Tibial nerve (tissue), 4 donors: ENCODE data around the gene CFAP251. TPM values are rescaled to one million over a fixed set of nuclear protein-coding genes. Genes with fewer than 3 reads are reported as not detected.

ENCODE experiments used
- DNase-seq, 2 donors: peaks; one replicate each; pipeline ENCODE4 v3.0.0-alpha.2; 2019; ENCODE audit warnings: low spot score in 2 of 2
- H3K27ac ChIP-seq, 4 donors: fragments of 200-600 bp; sonication (generic) in 3 of 4; one replicate each; pipeline ENCODE4 v1.5.1; 2017 to 2019; ENCODE audit warnings: mild to moderate bottlenecking in 1 of 4
- H3K27me3 ChIP-seq, 2 donors: fragments of 200-600 bp; sonication (generic) in 1 of 2; one replicate each; pipeline versions ENCODE4 v1.5.1 to v1.6.0; 2017 to 2019
- H3K36me3 ChIP-seq, 3 donors: fragments of 200-600 bp; sonication (generic); one replicate each; pipeline ENCODE4 v1.5.1; 2018 to 2019
- H3K4me1 ChIP-seq, 4 donors: fragments of 200-600 bp; sonication (generic) in 3 of 4; one replicate each; pipeline ENCODE4 v1.5.1; 2017 to 2019
- H3K4me3 ChIP-seq, 4 donors: fragments of 200-600 bp; sonication (generic) in 3 of 4; one replicate each; pipeline ENCODE4 v1.5.1; 2017 to 2019; ENCODE audit warnings: mild to moderate bottlenecking in 1 of 4, moderate library complexity in 1 of 4
- H3K9me3 ChIP-seq, 4 donors: fragments of 200-600 bp; sonication (generic) in 3 of 4; one replicate each; pipeline ENCODE4 v1.5.1; 2017 to 2019
- CTCF ChIP-seq, 5 experiments: fragments of 200-600 bp in 3 of 5; fragments of 450-650 bp in 2 of 5; sonication (generic) in 3 of 5; IDR thresholded peaks; one replicate each; pipeline ENCODE4 v1.5.1; 2016 to 2019; ENCODE audit warnings: antibody characterized with exemption in 5 of 5, mild to moderate bottlenecking in 3 of 5, moderate library complexity in 2 of 5
- EP300 ChIP-seq, 2 donors: sonication (generic); formaldehyde crosslinking; IDR thresholded peaks; one replicate each; pipeline ENCODE4 v1.6.1; 2017; ENCODE audit warnings: antibody characterized with exemption in 2 of 2, mild to moderate bottlenecking in 1 of 2
- POLR2A ChIP-seq, 2 donors: fragments of 450-650 bp; IDR thresholded peaks; one replicate each; pipeline ENCODE4 v1.6.1; 2017; ENCODE audit warnings: antibody characterized with exemption in 2 of 2, mild to moderate bottlenecking in 2 of 2, moderate library complexity in 2 of 2
- WGBS, 2 donors: methylation state at CpG; one replicate each; pipeline ENCODE4 v1.1.5; 2018; 5-methylcytosine and 5-hydroxymethylcytosine counted together
- total RNA-seq, 4 donors: library from RNA; depleted of rRNA; stranded (reverse); fragments of >200 nt; gene quantifications; one replicate each; pipeline ENCODE4 v1.1.0, GENCODE V29; 2016

The CFAP251 gene
- total RNA-seq, 4 donors from 2014 or later = 3.0 to 5.4 (median 3.9) TPM

- 93 to 94% methylated on average over 8 of the region's 8 CpGs for WGBS, 2 donors
- Histone ChIP-seq H3K4me3 (no peak overlapping the region), H3K9me3 (peaks cover 0 to 3% (median 0%) of the 10 kb centered on the region in 4 donors), H3K27ac (no peak overlapping the region), H3K36me3 (peaks cover 0 to 44% (median 0%) of the 10 kb centered on the region in 3 donors), H3K4me1 (peaks cover 0 to 7% (median 0%) of the 10 kb centered on the region in 4 donors), H3K27me3 (no peaks in the 10 kb centered on the region)
- no peak for DNase-seq
- no peak for TF ChIP-seq EP300 (IDR thresholded peaks at IDR 0.05)
- no peak for TF ChIP-seq POLR2A (IDR thresholded peaks at IDR 0.05)
- TF ChIP-seq CTCF (IDR thresholded peaks at IDR 0.05) = no peak
These were observed 129.8 kb downstream of the CFAP251 start for GRCh38 chr12:122048151-122048550.

- H3K4me1 ChIP-seq = peaks cover 0 to 14% (median 2%) of the 10 kb centered on the region in 4 donors
- TF ChIP-seq EP300 (IDR thresholded peaks at IDR 0.05) (no peak), CTCF (IDR thresholded peaks at IDR 0.05) (no peak), POLR2A (IDR thresholded peaks at IDR 0.05) (no peak)
- H3K27me3 ChIP-seq = no peaks in the 10 kb centered on the region
- 87 to 89% methylated on average over 9 of the region's 9 CpGs for WGBS, 2 donors
- no peak for DNase-seq
- no peak overlapping the region for H3K27ac ChIP-seq
- peaks cover 0 to 3% (median 0%) of the 10 kb centered on the region in 4 donors for H3K9me3 ChIP-seq
- peaks cover 0 to 28% (median 0%) of the 10 kb centered on the region in 3 donors for H3K36me3 ChIP-seq
- H3K4me3 ChIP-seq = no peak overlapping the region
These were observed 131.4 kb downstream of the CFAP251 start for GRCh38 chr12:122049827-122050226.

- TF ChIP-seq CTCF (IDR thresholded peaks at IDR 0.05) (no peak), EP300 (IDR thresholded peaks at IDR 0.05) (no peak), POLR2A (IDR thresholded peaks at IDR 0.05) (no peak)
- Histone ChIP-seq H3K4me1 (peaks cover 0 to 14% (median 2%) of the 10 kb centered on the region in 4 donors), H3K36me3 (peaks cover 0 to 23% (median 0%) of the 10 kb centered on the region in 3 donors), H3K27ac (no peak overlapping the region), H3K27me3 (no peaks in the 10 kb centered on the region), H3K9me3 (no peaks in the 10 kb centered on the region), H3K4me3 (no peak overlapping the region)
- no peak for DNase-seq
- WGBS, 2 donors = 92 to 93% methylated on average over 20 of the region's 20 CpGs
These were observed 132.3 kb downstream of the CFAP251 start for GRCh38 chr12:122050706-122051105.

- Histone ChIP-seq H3K9me3 (no peaks in the 10 kb centered on the region), H3K27ac (no peak overlapping the region), H3K4me3 (no peak overlapping the region), H3K4me1 (peaks cover 0 to 14% (median 2%) of the 10 kb centered on the region in 4 donors), H3K36me3 (peaks cover 0 to 23% (median 0%) of the 10 kb centered on the region in 3 donors), H3K27me3 (no peaks in the 10 kb centered on the region)
- TF ChIP-seq CTCF (IDR thresholded peaks at IDR 0.05) (no peak), EP300 (IDR thresholded peaks at IDR 0.05) (no peak), POLR2A (IDR thresholded peaks at IDR 0.05) (no peak)
- 55 to 70% methylated on average over 9 to 13 of the region's 14 CpGs for WGBS, 2 donors
- DNase-seq = no peak
These were observed 133.0 kb downstream of the CFAP251 start for GRCh38 chr12:122051231-122051876.

GRCh38 chr12:122052285-122052684, 133.9 kb downstream of the CFAP251 start:
- Histone ChIP-seq H3K9me3 (no peaks in the 10 kb centered on the region), H3K27ac (no peak overlapping the region), H3K27me3 (no peaks in the 10 kb centered on the region), H3K4me3 (no peak overlapping the region), H3K36me3 (peaks cover 0 to 23% (median 0%) of the 10 kb centered on the region in 3 donors), H3K4me1 (peaks cover 0 to 14% (median 2%) of the 10 kb centered on the region in 4 donors)
- TF ChIP-seq POLR2A (IDR thresholded peaks at IDR 0.05) (no peak), CTCF (IDR thresholded peaks at IDR 0.05) (no peak), EP300 (IDR thresholded peaks at IDR 0.05) (no peak)
- 74 to 79% methylated on average over 2 of the region's 2 CpGs for WGBS, 2 donors
- DNase-seq = no peak
